Thoracic aorta (tissue), 2 donors: Measurements from ENCODE around the gene DNAH10. TPM values are rescaled to one million over a fixed set of nuclear protein-coding genes. Genes with fewer than 3 reads are reported as not detected.

Source experiments
- ATAC-seq: fragments of 150-250 bp; one replicate; pipeline ENCODE4 v1.8.0; 2017; ENCODE audit warnings: low read depth; ENCODE audit not compliant: insufficient number of reproducible peaks, low FRiP score
- DNase-seq: peaks from one replicate; pipeline ENCODE4 v3.0.0-alpha.2; 2020; ENCODE audit warnings: low spot score
- H3K27ac ChIP-seq, 2 donors: fragments of 200-600 bp; sonication (generic); 1 replicate in 1 of 2; 2 replicates in 1 of 2; pipeline ENCODE4 v1.5.1; 2016; ENCODE audit warnings: mild to moderate bottlenecking in 2 of 2, moderate library complexity in 2 of 2
- H3K27me3 ChIP-seq: fragments of 200-600 bp; sonication (generic); replicated peaks from 2 replicates; pipeline ENCODE4 v1.6.0; 2016; ENCODE audit warnings: mild to moderate bottlenecking; ENCODE audit not compliant: insufficient read depth
- H3K36me3 ChIP-seq: fragments of 200-600 bp; sonication (generic); one replicate; pipeline ENCODE4 v1.5.1; 2016
- H3K4me1 ChIP-seq, 2 donors: fragments of 200-600 bp; sonication (generic); 1 replicate in 1 of 2; 2 replicates in 1 of 2; pipeline versions ENCODE4 v1.5.1 to v1.6.0; 2016; ENCODE audit warnings: low read depth in 2 of 2, mild to moderate bottlenecking in 1 of 2; ENCODE audit not compliant: control insufficient read depth in 1 of 2
- H3K4me3 ChIP-seq: fragments of 200-600 bp; sonication (generic); 2 replicates; pipeline ENCODE4 v1.5.1; 2016; ENCODE audit warnings: mild to moderate bottlenecking
- H3K9me3 ChIP-seq: fragments of 200-600 bp; sonication (generic); 2 replicates; pipeline ENCODE4 v1.5.1; 2016
- total RNA-seq, 2 donors: library from RNA; depleted of rRNA; stranded (reverse); fragments of >200 nt; gene quantifications; one replicate each; pipeline versions ENCODE4 v1.1.0 to v1.2.3, GENCODE V29; 2016
- TF ChIP-seq, protein P1 (sequence below): fragments of 200-600 bp; sonication (generic); IDR thresholded peaks from one replicate; pipeline ENCODE4 v1.5.1; 2019; ENCODE audit warnings: antibody characterized with exemption

DNAH10 gene
- total RNA-seq, 2 donors from 2014 or later, result under 0.01 to 0.14 TPM

DNA sequence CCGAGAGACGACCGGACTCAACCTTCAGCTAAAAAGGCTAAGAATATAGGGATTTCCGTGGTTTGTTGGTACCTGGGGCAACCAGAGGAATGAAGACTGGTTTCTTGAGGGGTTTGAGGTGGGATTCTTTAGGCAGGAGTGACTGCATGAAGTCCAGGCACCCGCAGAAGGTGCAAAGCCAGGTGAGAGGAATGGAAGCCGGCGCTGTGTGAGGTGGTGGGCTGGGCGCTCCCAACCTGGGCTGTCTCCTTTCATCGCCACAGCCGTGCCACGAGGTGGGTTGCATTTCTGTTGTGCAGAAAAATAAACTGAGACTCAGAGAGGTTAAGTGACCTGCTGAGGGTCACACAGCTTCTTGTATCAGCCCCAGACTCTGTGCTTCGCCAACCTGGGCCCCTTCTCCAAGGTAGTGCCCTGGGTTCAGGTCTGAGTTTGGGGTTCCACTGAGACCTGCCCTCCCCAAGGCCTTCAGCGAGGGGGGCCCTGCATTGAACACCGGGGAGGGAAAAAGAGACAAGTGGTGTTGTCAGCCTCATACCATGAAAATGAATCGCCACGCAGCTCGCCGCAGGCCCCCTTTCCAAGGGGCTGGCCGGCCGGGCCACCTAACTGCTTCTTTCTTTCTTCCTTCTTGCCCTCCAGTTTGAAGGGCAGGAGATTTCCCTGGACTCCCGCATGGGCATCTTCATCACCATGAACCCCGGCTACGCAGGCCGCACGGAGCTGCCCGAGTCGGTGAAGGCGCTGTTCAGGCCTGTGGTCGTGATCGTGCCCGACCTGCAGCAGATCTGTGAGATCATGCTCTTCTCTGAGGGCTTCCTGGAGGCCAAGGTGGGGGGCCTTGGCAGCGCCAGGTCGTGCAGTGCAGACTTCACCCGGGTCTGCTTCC lies 88.4 kb downstream of the DNAH10 start:
- Histone ChIP-seq H3K4me1 (no peaks in the 10 kb centered on the region), H3K9me3 (no peaks in the 10 kb centered on the region), H3K36me3 (no peaks in the 10 kb centered on the region), H3K27ac (no peak overlapping the region), H3K27me3 (no peaks in the 10 kb centered on the region), H3K4me3 (no peak overlapping the region)
- ATAC-seq (no peak), DNase-seq (no peak)
- TF ChIP-seq, protein P1, sequence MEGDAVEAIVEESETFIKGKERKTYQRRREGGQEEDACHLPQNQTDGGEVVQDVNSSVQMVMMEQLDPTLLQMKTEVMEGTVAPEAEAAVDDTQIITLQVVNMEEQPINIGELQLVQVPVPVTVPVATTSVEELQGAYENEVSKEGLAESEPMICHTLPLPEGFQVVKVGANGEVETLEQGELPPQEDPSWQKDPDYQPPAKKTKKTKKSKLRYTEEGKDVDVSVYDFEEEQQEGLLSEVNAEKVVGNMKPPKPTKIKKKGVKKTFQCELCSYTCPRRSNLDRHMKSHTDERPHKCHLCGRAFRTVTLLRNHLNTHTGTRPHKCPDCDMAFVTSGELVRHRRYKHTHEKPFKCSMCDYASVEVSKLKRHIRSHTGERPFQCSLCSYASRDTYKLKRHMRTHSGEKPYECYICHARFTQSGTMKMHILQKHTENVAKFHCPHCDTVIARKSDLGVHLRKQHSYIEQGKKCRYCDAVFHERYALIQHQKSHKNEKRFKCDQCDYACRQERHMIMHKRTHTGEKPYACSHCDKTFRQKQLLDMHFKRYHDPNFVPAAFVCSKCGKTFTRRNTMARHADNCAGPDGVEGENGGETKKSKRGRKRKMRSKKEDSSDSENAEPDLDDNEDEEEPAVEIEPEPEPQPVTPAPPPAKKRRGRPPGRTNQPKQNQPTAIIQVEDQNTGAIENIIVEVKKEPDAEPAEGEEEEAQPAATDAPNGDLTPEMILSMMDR, result no peak

DNA sequence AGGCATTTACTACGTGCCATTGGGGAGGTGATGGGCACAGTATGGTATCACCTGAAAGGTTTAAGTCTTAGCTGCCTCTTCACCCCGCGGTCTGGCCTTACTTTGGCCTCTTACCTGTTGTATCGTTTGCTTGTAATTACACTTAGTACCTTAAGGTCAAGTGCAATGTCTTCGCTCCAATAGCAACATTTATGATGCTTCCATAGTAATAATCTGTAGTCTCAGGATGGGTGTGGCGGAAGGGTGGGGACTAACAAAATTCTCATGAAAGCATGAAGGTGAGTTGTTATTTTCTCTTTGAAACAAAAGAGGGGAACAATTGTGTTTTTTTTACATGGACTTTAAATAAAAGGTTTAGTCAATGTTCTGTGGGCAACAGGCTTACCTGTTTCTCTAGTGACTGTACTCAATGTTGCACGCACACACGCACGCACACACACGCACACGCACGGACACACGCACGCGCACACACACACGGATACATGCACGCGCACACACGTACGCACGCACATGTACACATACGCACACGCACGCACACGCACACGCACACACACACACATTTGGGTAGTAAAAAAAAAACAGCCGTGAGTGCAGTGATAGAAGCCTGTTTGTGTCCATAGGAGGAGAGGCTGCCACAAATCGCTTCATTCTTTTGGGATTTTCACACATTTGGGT lies 91.4 kb downstream of the DNAH10 start:
- ATAC-seq, result no peak

DNA sequence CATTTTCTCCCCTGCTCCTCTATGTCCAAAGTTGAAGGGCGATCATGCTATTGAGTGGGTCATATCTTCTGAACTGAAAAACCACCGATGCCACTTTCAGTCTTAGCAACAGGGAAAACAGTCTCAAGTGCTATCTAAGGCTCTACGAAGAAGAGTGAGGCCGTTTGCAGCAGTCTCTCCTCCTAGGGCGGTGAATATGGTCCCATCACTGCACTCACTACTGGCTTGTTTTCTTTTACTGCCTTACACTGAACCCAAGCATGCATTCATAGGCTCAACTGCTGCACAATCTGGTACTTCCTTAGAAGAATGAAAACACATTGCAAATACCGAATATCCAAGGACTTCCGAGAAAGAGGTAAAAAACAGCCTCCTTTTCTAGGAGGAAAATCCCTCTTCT lies 92.1 kb downstream of the DNAH10 start:
- ATAC-seq (no peak), DNase-seq (no peak)
- Histone ChIP-seq H3K4me1 (no peaks in the 10 kb centered on the region), H3K27me3 (no peaks in the 10 kb centered on the region), H3K27ac (no peak overlapping the region), H3K9me3 (no peaks in the 10 kb centered on the region), H3K36me3 (no peaks in the 10 kb centered on the region), H3K4me3 (no peak overlapping the region)
- TF ChIP-seq, protein P1, result no peak

More for the DNA sequence above, 91.4 kb downstream of the DNAH10 start:
- Histone ChIP-seq H3K27me3 (no peaks in the 10 kb centered on the region), H3K36me3 (no peaks in the 10 kb centered on the region), H3K4me3 (no peak overlapping the region), H3K4me1 (no peaks in the 10 kb centered on the region), H3K27ac (no peak overlapping the region), H3K9me3 (no peaks in the 10 kb centered on the region)
- TF ChIP-seq, protein P1, result no peak
- no peak for DNase-seq

DNA sequence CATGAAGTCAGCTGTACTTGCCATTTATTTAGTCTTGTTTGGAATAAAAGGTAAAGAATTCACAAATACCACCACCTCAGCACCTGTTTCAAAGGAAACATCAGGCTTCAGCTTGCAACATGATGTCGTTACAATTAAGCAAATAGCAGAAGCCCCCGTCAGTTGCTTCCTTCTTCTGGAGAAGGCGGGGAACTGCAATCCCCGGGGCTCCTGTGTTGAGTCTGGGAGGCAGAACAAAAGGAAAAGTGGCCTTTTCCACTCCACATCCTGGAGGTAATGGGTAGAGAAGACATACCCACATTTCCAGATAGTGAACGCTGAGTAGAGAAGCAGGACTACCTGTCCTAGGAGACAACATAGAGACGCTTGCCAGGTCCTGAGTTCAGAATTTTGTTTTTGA lies 92.8 kb downstream of the DNAH10 start:
- DNase-seq, result no peak
- no peak overlapping the region for H3K27ac ChIP-seq

DNA sequence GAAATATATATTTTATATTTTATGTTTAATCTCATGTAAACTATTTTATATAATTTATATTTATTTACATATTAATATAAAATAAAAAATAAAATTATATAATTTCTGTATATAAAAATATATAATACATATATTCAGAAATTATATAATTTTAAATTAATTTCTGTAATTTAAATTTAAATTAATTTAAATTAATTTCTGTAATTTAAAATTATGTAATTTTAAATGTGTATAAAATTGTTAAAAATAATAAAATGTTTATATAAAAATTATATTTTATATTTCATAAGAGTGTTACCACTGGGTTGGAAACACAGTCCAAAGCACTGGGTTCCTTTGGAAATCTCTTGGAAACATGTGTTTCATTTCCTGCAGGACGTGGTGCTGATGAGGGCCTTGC lies 94.6 kb downstream of the DNAH10 start:
- no peak for ATAC-seq
- Histone ChIP-seq H3K27ac (no peak overlapping the region), H3K27me3 (no peaks in the 10 kb centered on the region), H3K36me3 (no peaks in the 10 kb centered on the region), H3K9me3 (no peaks in the 10 kb centered on the region), H3K4me3 (no peak overlapping the region), H3K4me1 (no peaks in the 10 kb centered on the region)
- TF ChIP-seq, protein P1, result no peak
- DNase-seq, result no peak

More for the DNA sequence above, 92.8 kb downstream of the DNAH10 start:
- TF ChIP-seq, protein P1, result no peak
- H3K9me3 ChIP-seq, result no peaks in the 10 kb centered on the region
- H3K4me1 ChIP-seq, result no peaks in the 10 kb centered on the region
- no peak for ATAC-seq
- H3K4me3 ChIP-seq, result no peak overlapping the region
- no peaks in the 10 kb centered on the region for H3K27me3 ChIP-seq
- H3K36me3 ChIP-seq, result no peaks in the 10 kb centered on the region
